ENCODE results near the gene CAPN3.

Gene CAPN3

DNA sequence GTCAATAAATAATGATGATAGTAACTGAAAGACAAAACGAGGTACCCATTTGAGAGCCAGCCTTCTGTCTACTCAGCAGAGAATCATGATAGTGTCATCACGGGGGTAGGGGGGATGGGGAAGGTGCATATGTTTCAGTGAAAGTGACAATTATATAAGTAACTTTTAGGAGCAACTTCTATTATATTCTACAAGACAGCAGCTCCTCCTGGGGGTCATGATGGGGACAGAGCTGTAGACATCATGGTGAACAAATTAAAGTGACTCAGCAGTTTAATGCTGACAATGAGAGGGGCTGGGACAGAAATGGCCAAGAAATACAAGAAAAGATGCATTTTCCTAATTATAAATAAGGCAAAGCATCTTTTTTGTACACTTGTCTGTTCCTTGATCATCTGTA lies 11.8 kb downstream of the CAPN3 start:
- TF ChIP-seq, protein P1, sequence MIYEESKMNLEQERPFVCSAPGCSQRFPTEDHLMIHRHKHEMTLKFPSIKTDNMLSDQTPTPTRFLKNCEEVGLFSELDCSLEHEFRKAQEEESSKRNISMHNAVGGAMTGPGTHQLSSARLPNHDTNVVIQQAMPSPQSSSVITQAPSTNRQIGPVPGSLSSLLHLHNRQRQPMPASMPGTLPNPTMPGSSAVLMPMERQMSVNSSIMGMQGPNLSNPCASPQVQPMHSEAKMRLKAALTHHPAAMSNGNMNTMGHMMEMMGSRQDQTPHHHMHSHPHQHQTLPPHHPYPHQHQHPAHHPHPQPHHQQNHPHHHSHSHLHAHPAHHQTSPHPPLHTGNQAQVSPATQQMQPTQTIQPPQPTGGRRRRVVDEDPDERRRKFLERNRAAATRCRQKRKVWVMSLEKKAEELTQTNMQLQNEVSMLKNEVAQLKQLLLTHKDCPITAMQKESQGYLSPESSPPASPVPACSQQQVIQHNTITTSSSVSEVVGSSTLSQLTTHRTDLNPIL (CRISPR knock-in tag; IDR thresholded peaks at IDR 0.05; ENCODE audit: low read depth): no peak
- TF ChIP-seq ZFP30 (CRISPR knock-in tag; IDR thresholded peaks at IDR 0.05) (no peak), ZNF565 (CRISPR knock-in tag; conservative IDR thresholded peaks at IDR 0.05; ENCODE audit: low read depth) (no peak), ARNTL (CRISPR knock-in tag; IDR thresholded peaks at IDR 0.05; ENCODE audit: borderline replicate concordance, low read depth) (no peak), BACH2 (CRISPR knock-in tag; IDR thresholded peaks at IDR 0.05; ENCODE audit: borderline replicate concordance) (no peak), ZFP3 (CRISPR knock-in tag; IDR thresholded peaks at IDR 0.05) (no peak), SNAI2 (CRISPR knock-in tag; IDR thresholded peaks at IDR 0.05) (no peak), ZNF70 (CRISPR knock-in tag; IDR thresholded peaks at IDR 0.05) (no peak)
- TF ChIP-seq, protein P2, sequence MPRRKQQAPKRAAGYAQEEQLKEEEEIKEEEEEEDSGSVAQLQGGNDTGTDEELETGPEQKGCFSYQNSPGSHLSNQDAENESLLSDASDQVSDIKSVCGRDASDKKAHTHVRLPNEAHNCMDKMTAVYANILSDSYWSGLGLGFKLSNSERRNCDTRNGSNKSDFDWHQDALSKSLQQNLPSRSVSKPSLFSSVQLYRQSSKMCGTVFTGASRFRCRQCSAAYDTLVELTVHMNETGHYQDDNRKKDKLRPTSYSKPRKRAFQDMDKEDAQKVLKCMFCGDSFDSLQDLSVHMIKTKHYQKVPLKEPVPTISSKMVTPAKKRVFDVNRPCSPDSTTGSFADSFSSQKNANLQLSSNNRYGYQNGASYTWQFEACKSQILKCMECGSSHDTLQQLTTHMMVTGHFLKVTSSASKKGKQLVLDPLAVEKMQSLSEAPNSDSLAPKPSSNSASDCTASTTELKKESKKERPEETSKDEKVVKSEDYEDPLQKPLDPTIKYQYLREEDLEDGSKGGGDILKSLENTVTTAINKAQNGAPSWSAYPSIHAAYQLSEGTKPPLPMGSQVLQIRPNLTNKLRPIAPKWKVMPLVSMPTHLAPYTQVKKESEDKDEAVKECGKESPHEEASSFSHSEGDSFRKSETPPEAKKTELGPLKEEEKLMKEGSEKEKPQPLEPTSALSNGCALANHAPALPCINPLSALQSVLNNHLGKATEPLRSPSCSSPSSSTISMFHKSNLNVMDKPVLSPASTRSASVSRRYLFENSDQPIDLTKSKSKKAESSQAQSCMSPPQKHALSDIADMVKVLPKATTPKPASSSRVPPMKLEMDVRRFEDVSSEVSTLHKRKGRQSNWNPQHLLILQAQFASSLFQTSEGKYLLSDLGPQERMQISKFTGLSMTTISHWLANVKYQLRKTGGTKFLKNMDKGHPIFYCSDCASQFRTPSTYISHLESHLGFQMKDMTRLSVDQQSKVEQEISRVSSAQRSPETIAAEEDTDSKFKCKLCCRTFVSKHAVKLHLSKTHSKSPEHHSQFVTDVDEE (CRISPR knock-in tag; IDR thresholded peaks at IDR 0.05): no peak
- TF ChIP-seq, protein P3, sequence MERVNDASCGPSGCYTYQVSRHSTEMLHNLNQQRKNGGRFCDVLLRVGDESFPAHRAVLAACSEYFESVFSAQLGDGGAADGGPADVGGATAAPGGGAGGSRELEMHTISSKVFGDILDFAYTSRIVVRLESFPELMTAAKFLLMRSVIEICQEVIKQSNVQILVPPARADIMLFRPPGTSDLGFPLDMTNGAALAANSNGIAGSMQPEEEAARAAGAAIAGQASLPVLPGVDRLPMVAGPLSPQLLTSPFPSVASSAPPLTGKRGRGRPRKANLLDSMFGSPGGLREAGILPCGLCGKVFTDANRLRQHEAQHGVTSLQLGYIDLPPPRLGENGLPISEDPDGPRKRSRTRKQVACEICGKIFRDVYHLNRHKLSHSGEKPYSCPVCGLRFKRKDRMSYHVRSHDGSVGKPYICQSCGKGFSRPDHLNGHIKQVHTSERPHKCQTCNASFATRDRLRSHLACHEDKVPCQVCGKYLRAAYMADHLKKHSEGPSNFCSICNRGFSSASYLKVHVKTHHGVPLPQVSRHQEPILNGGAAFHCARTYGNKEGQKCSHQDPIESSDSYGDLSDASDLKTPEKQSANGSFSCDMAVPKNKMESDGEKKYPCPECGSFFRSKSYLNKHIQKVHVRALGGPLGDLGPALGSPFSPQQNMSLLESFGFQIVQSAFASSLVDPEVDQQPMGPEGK (CRISPR knock-in tag; IDR thresholded peaks at IDR 0.05; ENCODE audit: borderline replicate concordance): no peak
- no peak for ATAC-seq

DNA sequence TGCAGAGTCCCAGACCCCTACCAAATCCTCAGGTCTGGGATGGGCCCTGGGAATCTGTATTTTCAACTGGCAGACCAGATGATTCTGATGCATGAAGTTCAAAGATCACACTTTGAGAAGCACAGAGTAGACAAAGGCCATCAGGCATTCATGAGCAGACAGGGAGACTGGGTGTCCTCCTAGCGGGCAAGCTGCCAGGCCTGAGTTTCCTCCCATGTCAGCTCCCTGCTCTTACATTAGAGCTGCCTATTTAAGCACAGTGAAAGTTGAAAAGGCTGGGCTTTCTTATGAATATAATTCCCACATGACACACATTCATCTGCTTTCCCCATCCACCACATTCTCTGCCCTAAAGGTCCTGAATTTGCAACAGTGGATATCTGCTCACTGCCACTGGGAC lies 14.0 kb downstream of the CAPN3 start:
- TF ChIP-seq TOX (CRISPR knock-in tag; IDR thresholded peaks at IDR 0.05; ENCODE audit: borderline replicate concordance) (no peak), ISL1 (CRISPR knock-in tag; IDR thresholded peaks at IDR 0.05) (no peak), SNAI2 (CRISPR knock-in tag; IDR thresholded peaks at IDR 0.05) (no peak), ZFP30 (CRISPR knock-in tag; IDR thresholded peaks at IDR 0.05) (no peak), ZNF8 (CRISPR knock-in tag; IDR thresholded peaks at IDR 0.05) (no peak), BACH2 (CRISPR knock-in tag; IDR thresholded peaks at IDR 0.05; ENCODE audit: borderline replicate concordance) (no peak), OSR1 (CRISPR knock-in tag; IDR thresholded peaks at IDR 0.05) (no peak), PPARA (CRISPR knock-in tag; IDR thresholded peaks at IDR 0.05; ENCODE audit: borderline replicate concordance) (no peak), ARNTL (CRISPR knock-in tag; IDR thresholded peaks at IDR 0.05; ENCODE audit: borderline replicate concordance, low read depth) (no peak), ZC3H10 (CRISPR knock-in tag; IDR thresholded peaks at IDR 0.05) (no peak), RARB (CRISPR knock-in tag; IDR thresholded peaks at IDR 0.05) (no peak), GLIS3 (CRISPR knock-in tag; IDR thresholded peaks at IDR 0.05) (no peak), ESRRG (CRISPR knock-in tag; IDR thresholded peaks at IDR 0.05) (no peak)
- TF ChIP-seq, protein P3 (CRISPR knock-in tag; IDR thresholded peaks at IDR 0.05; ENCODE audit: borderline replicate concordance): no peak

DNA sequence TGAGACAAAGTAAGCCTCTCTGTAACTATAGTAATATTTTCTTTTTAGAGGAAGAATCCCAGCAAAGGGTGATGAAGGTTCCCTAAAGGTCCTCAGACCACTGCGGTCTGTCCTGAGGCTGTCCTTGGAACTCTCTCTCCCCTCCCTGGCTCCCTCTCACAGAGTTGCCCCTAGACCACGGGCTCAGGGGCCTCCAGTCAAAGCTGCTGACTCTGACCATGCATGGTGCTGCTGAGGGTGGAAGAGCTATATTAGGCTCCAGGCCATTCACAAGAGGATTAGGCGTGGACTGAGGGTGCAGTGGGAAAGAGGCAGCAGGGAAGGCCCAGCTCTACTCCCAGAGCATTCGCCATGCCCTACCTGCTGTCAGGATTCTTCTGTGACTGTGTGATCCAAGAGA lies 14.6 kb downstream of the CAPN3 start:
- no peak for ATAC-seq

More for the DNA sequence above, 14.0 kb downstream of the CAPN3 start:
- no peak for ATAC-seq

More for the DNA sequence above, 14.6 kb downstream of the CAPN3 start:
- TF ChIP-seq ZFP30 (CRISPR knock-in tag; IDR thresholded peaks at IDR 0.05): no peak
- TF ChIP-seq RARB (CRISPR knock-in tag; IDR thresholded peaks at IDR 0.05): no peak
- TF ChIP-seq, protein P1 (CRISPR knock-in tag; IDR thresholded peaks at IDR 0.05; ENCODE audit: low read depth): no peak
- no peak for TF ChIP-seq BACH2 (CRISPR knock-in tag; IDR thresholded peaks at IDR 0.05; ENCODE audit: borderline replicate concordance)
- no peak for TF ChIP-seq PPARA (CRISPR knock-in tag; IDR thresholded peaks at IDR 0.05; ENCODE audit: borderline replicate concordance)
- no peak for TF ChIP-seq ZNF565 (CRISPR knock-in tag; conservative IDR thresholded peaks at IDR 0.05; ENCODE audit: low read depth)
- no peak for TF ChIP-seq ARNTL (CRISPR knock-in tag; IDR thresholded peaks at IDR 0.05; ENCODE audit: borderline replicate concordance, low read depth)
- TF ChIP-seq ISL1 (CRISPR knock-in tag; IDR thresholded peaks at IDR 0.05): no peak
- TF ChIP-seq, protein P4, sequence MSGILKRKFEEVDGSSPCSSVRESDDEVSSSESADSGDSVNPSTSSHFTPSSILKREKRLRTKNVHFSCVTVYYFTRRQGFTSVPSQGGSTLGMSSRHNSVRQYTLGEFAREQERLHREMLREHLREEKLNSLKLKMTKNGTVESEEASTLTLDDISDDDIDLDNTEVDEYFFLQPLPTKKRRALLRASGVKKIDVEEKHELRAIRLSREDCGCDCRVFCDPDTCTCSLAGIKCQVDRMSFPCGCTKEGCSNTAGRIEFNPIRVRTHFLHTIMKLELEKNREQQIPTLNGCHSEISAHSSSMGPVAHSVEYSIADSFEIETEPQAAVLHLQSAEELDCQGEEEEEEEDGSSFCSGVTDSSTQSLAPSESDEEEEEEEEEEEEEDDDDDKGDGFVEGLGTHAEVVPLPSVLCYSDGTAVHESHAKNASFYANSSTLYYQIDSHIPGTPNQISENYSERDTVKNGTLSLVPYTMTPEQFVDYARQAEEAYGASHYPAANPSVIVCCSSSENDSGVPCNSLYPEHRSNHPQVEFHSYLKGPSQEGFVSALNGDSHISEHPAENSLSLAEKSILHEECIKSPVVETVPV (CRISPR knock-in tag; IDR thresholded peaks at IDR 0.05): no peak
- TF ChIP-seq TCF4 (CRISPR knock-in tag; IDR thresholded peaks at IDR 0.05; ENCODE audit: borderline replicate concordance): no peak
- TF ChIP-seq CSDC2 (CRISPR knock-in tag; IDR thresholded peaks at IDR 0.05): no peak
- TF ChIP-seq, protein P5, sequence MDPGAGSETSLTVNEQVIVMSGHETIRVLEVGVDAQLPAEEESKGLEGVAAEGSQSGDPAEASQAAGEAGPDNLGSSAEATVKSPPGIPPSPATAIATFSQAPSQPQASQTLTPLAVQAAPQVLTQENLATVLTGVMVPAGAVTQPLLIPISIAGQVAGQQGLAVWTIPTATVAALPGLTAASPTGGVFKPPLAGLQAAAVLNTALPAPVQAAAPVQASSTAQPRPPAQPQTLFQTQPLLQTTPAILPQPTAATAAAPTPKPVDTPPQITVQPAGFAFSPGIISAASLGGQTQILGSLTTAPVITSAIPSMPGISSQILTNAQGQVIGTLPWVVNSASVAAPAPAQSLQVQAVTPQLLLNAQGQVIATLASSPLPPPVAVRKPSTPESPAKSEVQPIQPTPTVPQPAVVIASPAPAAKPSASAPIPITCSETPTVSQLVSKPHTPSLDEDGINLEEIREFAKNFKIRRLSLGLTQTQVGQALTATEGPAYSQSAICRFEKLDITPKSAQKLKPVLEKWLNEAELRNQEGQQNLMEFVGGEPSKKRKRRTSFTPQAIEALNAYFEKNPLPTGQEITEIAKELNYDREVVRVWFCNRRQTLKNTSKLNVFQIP (CRISPR knock-in tag; IDR thresholded peaks at IDR 0.05; ENCODE audit: borderline replicate concordance, low read depth): no peak
- no peak for TF ChIP-seq ZNF8 (CRISPR knock-in tag; IDR thresholded peaks at IDR 0.05)
- TF ChIP-seq OSR1 (CRISPR knock-in tag; IDR thresholded peaks at IDR 0.05): no peak
- no peak for TF ChIP-seq ZNF70 (CRISPR knock-in tag; IDR thresholded peaks at IDR 0.05)
- TF ChIP-seq SNAI2 (CRISPR knock-in tag; IDR thresholded peaks at IDR 0.05): no peak
- no peak for TF ChIP-seq ZFP3 (CRISPR knock-in tag; IDR thresholded peaks at IDR 0.05)
- no peak for TF ChIP-seq TOX (CRISPR knock-in tag; IDR thresholded peaks at IDR 0.05; ENCODE audit: borderline replicate concordance)
